ENCODE measurements around the gene HSP90AA1. TPM values are rescaled to one million over a fixed set of nuclear protein-coding genes. Genes with fewer than 3 reads are reported as not detected.
"Not testable (repeated sequence)": the region's sequence is repeated elsewhere in the genome, so short reads cannot be mapped to it uniquely, and the experiment has no call there.

Gene HSP90AA1
- total and polyA plus RNA-seq, 2 donors, result 251 to 487 TPM

DNA sequence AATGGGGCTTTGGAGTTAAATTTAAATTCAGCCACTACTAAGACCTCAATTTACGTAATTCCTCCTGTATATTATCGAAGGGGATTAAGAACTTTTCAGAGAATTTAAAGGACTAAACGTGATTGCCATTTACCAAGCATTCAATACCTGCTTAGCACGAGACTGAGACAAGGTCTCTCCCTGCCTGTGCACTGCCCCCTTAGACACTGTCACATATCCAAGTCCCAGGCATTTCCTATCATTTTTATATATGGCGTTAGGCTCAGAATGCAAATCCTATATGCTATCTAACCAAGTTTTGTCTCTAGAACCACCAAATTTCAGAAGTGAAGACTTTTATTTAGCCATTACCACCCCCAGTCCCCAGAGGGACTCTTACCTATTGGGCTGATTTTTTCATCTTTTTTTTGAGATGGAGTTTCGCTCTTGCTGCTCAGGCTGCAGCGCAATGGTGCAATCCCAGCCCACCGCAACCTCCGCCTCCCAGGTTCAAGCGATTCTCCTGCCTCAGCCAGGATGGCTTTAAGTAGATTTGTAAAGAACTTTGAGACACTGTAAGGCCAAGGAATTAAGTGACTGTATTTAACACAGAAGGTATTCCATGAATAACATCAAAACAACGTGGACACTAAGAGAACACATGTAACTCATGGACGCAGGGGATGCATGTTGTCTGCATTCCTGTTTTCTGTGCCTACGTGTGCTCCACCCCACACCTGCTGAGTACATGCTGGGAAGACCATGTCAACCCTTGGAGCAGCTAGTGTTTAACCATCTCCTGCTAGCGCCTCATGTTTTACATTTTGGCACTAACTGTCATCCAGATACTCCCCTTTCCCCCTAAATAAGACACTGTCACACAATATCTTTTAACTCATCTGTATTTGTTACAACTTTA, 6.4 kb downstream of the HSP90AA1 start:
- WGBS, result 93% methylated on average over 14 of the region's 14 CpGs
- no peak for DNase-seq (ENCODE audit: low read depth in 6 of 9, low spot score in 9 of 9)
- H3K9me3 ChIP-seq (ENCODE audit: control insufficient read depth in 2 of 2, insufficient read depth in 1 of 2, low read length in 1 of 2), result no peaks in the 10 kb centered on the region
- peaks cover 72 to 73% of the 10 kb centered on the region in 2 donors for H3K36me3 ChIP-seq (ENCODE audit: control insufficient read depth in 2 of 2, insufficient read depth in 2 of 2, low read length in 1 of 2)
- H3K27ac ChIP-seq (ENCODE audit: low read depth in 1 of 2, low read length in 1 of 2), result no peak overlapping the region
- H3K4me1 ChIP-seq (ENCODE audit: control insufficient read depth in 2 of 2, insufficient read depth in 2 of 2, low read length in 2 of 2), result peaks cover 10 to 13% of the 10 kb centered on the region in 2 donors
- no peaks in the 10 kb centered on the region for H3K27me3 ChIP-seq (ENCODE audit: control insufficient read depth in 2 of 2, insufficient read depth in 1 of 2, low read length in 1 of 2)
- H3K4me3 ChIP-seq (ENCODE audit: low read length in 2 of 2), result no peak overlapping the region

DNA sequence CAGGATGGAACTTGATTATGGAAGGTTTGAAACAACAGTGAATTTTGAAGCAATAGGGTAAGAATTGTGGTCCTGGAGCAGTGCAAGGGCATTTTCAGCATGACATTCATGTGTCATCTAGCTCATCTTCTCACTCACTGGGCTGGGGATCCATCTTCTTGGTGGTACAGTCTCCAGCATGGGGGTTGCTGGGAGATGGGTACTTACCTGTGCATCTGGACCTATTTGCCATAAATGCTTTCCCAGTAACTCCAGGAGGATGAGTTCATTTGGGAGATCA, 7.2 kb downstream of the HSP90AA1 start:
- no peak for DNase-seq (ENCODE audit: low read depth in 6 of 9, low spot score in 9 of 9)
- Histone ChIP-seq H3K9me3 (ENCODE audit: control insufficient read depth in 2 of 2, insufficient read depth in 1 of 2, low read length in 1 of 2) (no peaks in the 10 kb centered on the region), H3K27ac (ENCODE audit: low read depth in 1 of 2, low read length in 1 of 2) (no peak overlapping the region), H3K27me3 (ENCODE audit: control insufficient read depth in 2 of 2, insufficient read depth in 1 of 2, low read length in 1 of 2) (no peaks in the 10 kb centered on the region), H3K4me3 (ENCODE audit: low read length in 2 of 2) (no peak overlapping the region), H3K4me1 (ENCODE audit: control insufficient read depth in 2 of 2, insufficient read depth in 2 of 2, low read length in 2 of 2) (peaks cover 4 to 7% of the 10 kb centered on the region in 2 donors), H3K36me3 (ENCODE audit: control insufficient read depth in 2 of 2, insufficient read depth in 2 of 2, low read length in 1 of 2) (peaks cover 65% of the 10 kb centered on the region in 2 donors)

DNA sequence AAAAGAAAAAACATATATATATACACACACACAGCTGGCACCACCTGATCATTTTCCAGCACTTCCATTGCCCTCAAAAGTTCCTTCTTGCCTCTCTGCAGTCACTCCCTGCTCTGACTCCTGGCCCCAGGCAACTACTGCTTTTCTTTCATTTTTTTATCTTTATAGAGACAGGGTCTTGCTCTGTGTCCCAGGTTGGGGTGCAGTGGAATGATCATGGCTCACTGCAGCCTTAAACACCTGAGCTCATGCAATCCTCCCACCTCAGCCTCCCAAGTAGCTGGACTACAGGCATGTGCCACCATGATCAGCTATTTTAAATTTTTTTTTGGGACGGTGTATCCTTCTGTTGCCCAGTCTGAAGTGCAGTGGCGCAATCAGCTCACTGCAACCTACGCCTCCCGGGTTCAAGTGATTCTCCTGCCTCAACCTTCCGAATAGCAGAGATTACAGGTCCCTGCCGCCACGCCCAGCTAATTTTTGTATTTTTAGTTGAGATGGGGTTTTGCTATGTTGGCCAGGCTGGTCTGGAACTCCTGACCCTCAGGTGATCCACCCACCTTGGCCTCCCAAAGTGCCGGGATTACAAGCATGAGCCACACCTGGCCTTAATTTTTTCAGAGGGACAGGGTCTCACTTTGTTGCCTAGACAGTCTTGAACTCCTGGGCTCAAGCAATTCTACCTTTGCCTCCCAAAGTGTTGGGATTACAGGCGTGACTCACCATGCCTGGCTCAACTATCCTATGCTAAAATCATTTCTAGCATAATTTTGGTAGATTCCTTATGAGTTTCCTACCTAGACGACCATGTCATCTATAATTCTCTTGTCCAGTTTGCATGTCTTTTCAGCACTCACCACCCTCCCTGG, 7.8 kb downstream of the HSP90AA1 start:
- no peak for DNase-seq (ENCODE audit: low read depth in 6 of 9, low spot score in 9 of 9)
- H3K4me3 ChIP-seq (ENCODE audit: low read length in 2 of 2), result no peak overlapping the region
- peaks cover 61 to 62% of the 10 kb centered on the region in 2 donors for H3K36me3 ChIP-seq (ENCODE audit: control insufficient read depth in 2 of 2, insufficient read depth in 2 of 2, low read length in 1 of 2)
- H3K4me1 ChIP-seq (ENCODE audit: control insufficient read depth in 2 of 2, insufficient read depth in 2 of 2, low read length in 2 of 2), result peaks cover 0 to 2% of the 10 kb centered on the region in 2 donors
- no peak overlapping the region for H3K27ac ChIP-seq (ENCODE audit: low read depth in 1 of 2, low read length in 1 of 2)
- 97% methylated on average over 10 of the region's 10 CpGs for WGBS
- no peaks in the 10 kb centered on the region for H3K9me3 ChIP-seq (ENCODE audit: control insufficient read depth in 2 of 2, insufficient read depth in 1 of 2, low read length in 1 of 2)
- no peaks in the 10 kb centered on the region for H3K27me3 ChIP-seq (ENCODE audit: control insufficient read depth in 2 of 2, insufficient read depth in 1 of 2, low read length in 1 of 2)

DNA sequence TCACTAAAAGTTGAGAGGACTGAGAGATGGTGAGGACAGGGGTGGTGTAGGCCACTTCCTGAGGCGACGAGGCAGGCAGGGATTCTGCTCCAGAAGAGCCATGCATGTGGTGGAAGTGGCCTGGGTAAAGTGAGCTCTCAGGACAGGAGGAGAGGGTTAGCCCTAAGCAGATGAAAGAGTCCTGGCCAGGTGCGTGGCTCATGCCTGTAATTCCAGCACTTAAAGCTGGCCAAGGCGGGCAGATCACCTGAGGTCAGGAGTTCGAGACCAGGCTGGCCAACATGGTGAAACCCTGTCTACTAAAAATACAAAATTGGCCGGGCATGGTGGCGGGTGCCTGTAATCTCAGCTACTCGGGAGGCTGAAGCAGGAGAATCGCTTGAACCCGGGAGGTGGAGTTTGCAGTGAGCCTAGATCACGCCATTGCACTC, 8.5 kb downstream of the HSP90AA1 start:
- H3K9me3 ChIP-seq (ENCODE audit: control insufficient read depth in 2 of 2, insufficient read depth in 1 of 2, low read length in 1 of 2); DNase-seq (ENCODE audit: low read depth in 6 of 9, low spot score in 9 of 9); H3K27ac ChIP-seq (ENCODE audit: low read depth in 1 of 2, low read length in 1 of 2); H3K4me3 ChIP-seq (ENCODE audit: low read length in 2 of 2); H3K27me3 ChIP-seq (ENCODE audit: control insufficient read depth in 2 of 2, insufficient read depth in 1 of 2, low read length in 1 of 2); H3K4me1 ChIP-seq (ENCODE audit: control insufficient read depth in 2 of 2, insufficient read depth in 2 of 2, low read length in 2 of 2): not testable (repeated sequence)
- peaks cover 55 to 58% of the 10 kb centered on the region in 2 donors for H3K36me3 ChIP-seq (ENCODE audit: control insufficient read depth in 2 of 2, insufficient read depth in 2 of 2, low read length in 1 of 2)
- 97% methylated on average over 11 of the region's 11 CpGs for WGBS

DNA sequence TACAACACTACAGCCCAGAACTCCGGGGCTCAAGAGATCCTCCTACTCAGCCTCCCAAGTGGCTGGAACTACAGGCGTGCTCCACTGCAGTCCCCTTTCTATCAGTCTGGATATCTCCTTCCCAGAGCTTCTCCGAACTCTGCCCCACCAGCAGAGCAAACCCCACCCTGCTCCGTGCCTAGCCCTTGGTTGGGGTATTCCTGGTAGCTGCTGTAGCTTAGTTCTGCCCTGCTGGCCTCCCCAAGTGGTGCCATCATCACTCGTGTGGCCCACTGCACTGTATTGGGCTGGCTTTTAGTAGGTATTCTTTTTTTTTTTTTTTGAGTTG, 9.5 kb downstream of the HSP90AA1 start:
- Histone ChIP-seq H3K27ac (ENCODE audit: low read depth in 1 of 2, low read length in 1 of 2) (no peak overlapping the region), H3K36me3 (ENCODE audit: control insufficient read depth in 2 of 2, insufficient read depth in 2 of 2, low read length in 1 of 2) (peaks cover 45 to 49% of the 10 kb centered on the region in 2 donors), H3K4me1 (ENCODE audit: control insufficient read depth in 2 of 2, insufficient read depth in 2 of 2, low read length in 2 of 2) (no peaks in the 10 kb centered on the region), H3K9me3 (ENCODE audit: control insufficient read depth in 2 of 2, insufficient read depth in 1 of 2, low read length in 1 of 2) (no peaks in the 10 kb centered on the region), H3K27me3 (ENCODE audit: control insufficient read depth in 2 of 2, insufficient read depth in 1 of 2, low read length in 1 of 2) (no peaks in the 10 kb centered on the region), H3K4me3 (ENCODE audit: low read length in 2 of 2) (no peak overlapping the region)
- no peak for DNase-seq (ENCODE audit: low read depth in 6 of 9, low spot score in 9 of 9)
- WGBS, result 94% methylated on average over 5 of the region's 5 CpGs

DNA sequence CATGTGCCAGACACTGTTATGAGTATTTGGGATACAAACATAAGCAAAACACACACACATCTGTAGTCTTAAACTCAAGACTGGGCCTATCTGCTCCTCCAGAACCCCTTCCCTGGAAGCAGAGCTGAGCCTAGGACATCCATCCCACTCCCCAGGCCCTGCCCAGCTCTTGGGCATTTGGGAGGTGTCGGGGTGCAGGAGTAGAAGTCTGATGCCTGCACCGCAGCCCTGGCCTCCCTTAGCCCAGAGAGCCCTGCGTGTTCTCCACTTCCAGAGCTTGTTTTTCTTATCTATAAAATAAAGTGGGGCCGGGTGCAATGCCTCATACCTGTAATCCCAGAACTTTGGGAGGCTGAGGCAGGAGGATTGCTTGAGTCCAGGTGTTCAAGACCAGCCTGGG, 11.7 kb downstream of the HSP90AA1 start:
- Histone ChIP-seq H3K27ac (ENCODE audit: low read depth in 1 of 2, low read length in 1 of 2) (no peak overlapping the region), H3K4me1 (ENCODE audit: control insufficient read depth in 2 of 2, insufficient read depth in 2 of 2, low read length in 2 of 2) (no peaks in the 10 kb centered on the region), H3K9me3 (ENCODE audit: control insufficient read depth in 2 of 2, insufficient read depth in 1 of 2, low read length in 1 of 2) (no peaks in the 10 kb centered on the region), H3K27me3 (ENCODE audit: control insufficient read depth in 2 of 2, insufficient read depth in 1 of 2, low read length in 1 of 2) (no peaks in the 10 kb centered on the region), H3K36me3 (ENCODE audit: control insufficient read depth in 2 of 2, insufficient read depth in 2 of 2, low read length in 1 of 2) (peaks cover 23 to 31% of the 10 kb centered on the region in 2 donors), H3K4me3 (ENCODE audit: low read length in 2 of 2) (no peak overlapping the region)
- DNase-seq (ENCODE audit: low read depth in 6 of 9, low spot score in 9 of 9), result no peak
- 97% methylated on average over 4 of the region's 4 CpGs for WGBS

DNA sequence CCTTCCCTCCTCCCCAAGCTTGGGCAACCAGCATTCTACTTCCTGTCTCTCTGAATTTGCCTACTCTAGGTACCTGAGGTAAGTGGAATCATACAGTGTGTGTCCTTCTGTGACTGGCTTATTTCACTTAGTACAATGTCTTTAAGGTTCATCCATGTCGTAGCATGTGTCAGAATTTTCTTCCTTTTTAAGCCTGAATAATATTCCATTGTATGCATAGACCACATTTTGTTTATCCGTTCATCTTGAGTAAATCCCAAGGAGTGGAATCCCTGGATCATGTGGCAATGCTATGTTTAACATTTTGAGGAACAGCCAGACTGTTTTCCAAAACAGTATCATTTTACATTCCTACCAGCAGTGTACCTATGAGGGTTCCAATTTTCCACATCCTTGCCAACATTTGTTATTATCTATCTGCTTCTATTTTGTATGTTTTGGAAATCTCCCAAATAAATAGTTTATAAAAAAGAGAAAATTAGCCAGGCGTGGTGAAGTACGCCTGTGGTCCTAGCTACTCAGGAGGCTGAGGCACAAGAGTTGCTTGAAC, 12.4 kb downstream of the HSP90AA1 start:
- H3K27ac ChIP-seq (ENCODE audit: low read depth in 1 of 2, low read length in 1 of 2), result no peak overlapping the region
- H3K27me3 ChIP-seq (ENCODE audit: control insufficient read depth in 2 of 2, insufficient read depth in 1 of 2, low read length in 1 of 2), result no peaks in the 10 kb centered on the region
- H3K4me3 ChIP-seq (ENCODE audit: low read length in 2 of 2), result no peak overlapping the region
- 98% methylated on average over 4 of the region's 4 CpGs for WGBS
- H3K36me3 ChIP-seq (ENCODE audit: control insufficient read depth in 2 of 2, insufficient read depth in 2 of 2, low read length in 1 of 2), result peaks cover 16 to 26% of the 10 kb centered on the region in 2 donors
- no peaks in the 10 kb centered on the region for H3K4me1 ChIP-seq (ENCODE audit: control insufficient read depth in 2 of 2, insufficient read depth in 2 of 2, low read length in 2 of 2)
- no peaks in the 10 kb centered on the region for H3K9me3 ChIP-seq (ENCODE audit: control insufficient read depth in 2 of 2, insufficient read depth in 1 of 2, low read length in 1 of 2)
- DNase-seq (ENCODE audit: low read depth in 6 of 9, low spot score in 9 of 9), result no peak

DNA sequence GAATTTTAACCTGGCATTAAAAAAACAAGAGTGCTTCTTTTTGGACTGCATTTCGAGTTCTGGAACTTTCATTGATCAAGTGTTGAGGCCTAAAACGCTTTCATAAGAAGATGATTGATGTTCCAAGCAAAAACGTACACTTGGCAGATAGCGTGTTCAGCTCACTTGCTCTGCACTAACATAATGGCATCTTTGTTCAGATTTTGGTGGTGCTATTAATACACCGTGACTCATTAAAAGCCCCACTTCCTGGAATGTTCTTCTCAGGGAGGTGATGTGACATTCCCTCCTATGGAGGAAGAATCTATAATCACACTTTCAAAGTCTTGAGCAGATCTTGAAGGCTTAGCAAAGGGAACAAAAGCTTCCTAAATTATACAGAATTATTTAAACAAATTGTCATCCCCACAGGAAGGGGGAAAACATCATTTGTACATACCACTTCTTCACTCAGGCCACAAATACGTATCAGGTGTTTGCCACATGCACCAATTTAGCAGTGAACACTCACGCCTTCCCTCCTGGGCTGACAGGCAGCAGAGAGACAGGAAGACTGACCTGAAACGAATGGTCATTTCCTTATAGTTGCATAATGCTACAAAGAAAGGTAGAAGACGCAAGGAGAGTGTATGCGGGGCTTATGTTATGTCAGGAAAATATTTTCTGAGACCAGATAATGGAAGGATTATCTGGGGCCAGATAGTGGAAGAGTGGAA, 15.4 kb downstream of the HSP90AA1 start:
- 77% methylated on average over 10 of the region's 10 CpGs for WGBS
- H3K27ac ChIP-seq (ENCODE audit: low read depth in 1 of 2, low read length in 1 of 2), result no peak overlapping the region
- no peak overlapping the region for H3K4me3 ChIP-seq (ENCODE audit: low read length in 2 of 2)
- no peaks in the 10 kb centered on the region for H3K27me3 ChIP-seq (ENCODE audit: control insufficient read depth in 2 of 2, insufficient read depth in 1 of 2, low read length in 1 of 2)
- peaks cover 0 to 2% of the 10 kb centered on the region in 2 donors for H3K36me3 ChIP-seq (ENCODE audit: control insufficient read depth in 2 of 2, insufficient read depth in 2 of 2, low read length in 1 of 2)
- DNase-seq (ENCODE audit: low read depth in 6 of 9, low spot score in 9 of 9), result no peak
- no peaks in the 10 kb centered on the region for H3K9me3 ChIP-seq (ENCODE audit: control insufficient read depth in 2 of 2, insufficient read depth in 1 of 2, low read length in 1 of 2)
- no peaks in the 10 kb centered on the region for H3K4me1 ChIP-seq (ENCODE audit: control insufficient read depth in 2 of 2, insufficient read depth in 2 of 2, low read length in 2 of 2)

Data from thymus (tissue), 11 donors.